HG03025 (cell line): ENCODE results near the gene LBH.

Source experiments
- ATAC-seq: cut with Tn5 transposase; IDR thresholded peaks from one replicate; pipeline ENCODE4 v1.9.1; 2021; ENCODE audit warnings: mild to moderate bottlenecking, moderate library complexity; ENCODE audit not compliant: unreplicated experiment, low FRiP score

The LBH gene

DNA sequence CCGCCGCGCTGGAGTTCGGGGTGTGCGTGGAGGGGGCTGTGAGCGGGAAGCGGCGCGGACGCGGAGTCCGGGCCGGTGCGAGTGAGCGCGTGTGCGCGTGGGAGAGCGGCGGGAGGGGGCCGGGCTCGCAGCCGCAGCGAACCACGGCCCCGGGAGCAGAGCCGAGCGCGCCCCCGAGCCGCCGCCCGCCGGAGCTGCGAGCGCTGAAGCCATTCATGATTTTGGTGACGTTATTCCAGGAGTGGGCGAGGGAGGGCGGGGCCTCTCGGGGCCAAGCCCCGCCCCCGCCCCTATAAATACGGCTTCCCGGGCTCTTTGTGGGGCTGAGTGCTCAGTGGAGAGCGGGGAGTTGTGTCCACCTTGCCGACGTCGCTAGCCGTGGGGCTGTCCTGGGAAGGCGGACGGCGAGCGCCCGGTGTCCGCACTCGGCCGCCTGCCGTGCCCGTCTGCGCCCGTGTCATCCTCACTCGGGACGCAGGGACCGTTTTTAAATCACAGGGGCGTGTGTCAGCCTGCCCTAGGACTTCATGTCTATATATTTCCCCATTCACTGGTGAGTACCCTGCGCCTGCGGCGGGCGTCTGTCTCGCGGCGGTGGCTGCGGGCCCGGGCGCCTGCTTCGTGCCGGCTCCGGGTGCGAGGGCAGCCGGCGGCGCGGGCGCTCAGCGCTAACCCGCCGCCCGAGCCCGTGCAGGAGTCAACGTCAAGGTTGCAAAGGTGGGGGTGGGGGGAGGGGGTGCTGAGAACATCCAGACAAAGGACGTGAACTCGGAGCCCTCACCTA is at the start of gene LBH:
TSS of gene LBH (plus strand) at position 323 of the 784 bp plus-strand sequence. CDS start at position 528, 205 bp downstream.
- no peak for ATAC-seq

GRCh38 chr2:30184035-30184434 is 47.3 kb upstream of the LBH start:
- ATAC-seq = no peak

GRCh38 chr2:30185178-30185577 is 46.2 kb upstream of the LBH start:
- ATAC-seq = no peak

DNA sequence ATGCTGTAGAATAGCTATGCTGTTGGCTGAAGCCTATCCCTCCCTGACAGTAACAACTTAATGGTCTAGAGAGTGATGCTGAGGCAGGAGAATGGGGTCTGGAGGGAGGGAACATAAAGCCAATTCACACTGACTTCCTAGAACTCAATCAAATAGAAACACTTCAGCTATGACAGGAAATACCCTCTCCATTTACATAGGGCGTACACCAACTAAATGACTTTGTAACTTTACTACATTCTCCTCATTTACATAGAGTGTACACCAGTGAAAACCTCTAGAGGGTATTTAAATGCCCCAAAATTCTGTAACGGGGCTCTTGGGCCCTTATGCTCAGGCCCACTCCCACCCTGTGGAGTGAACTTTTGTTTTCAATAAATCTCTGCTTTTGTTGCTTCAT is 43.0 kb upstream of the LBH start:
- ATAC-seq = no peak

DNA sequence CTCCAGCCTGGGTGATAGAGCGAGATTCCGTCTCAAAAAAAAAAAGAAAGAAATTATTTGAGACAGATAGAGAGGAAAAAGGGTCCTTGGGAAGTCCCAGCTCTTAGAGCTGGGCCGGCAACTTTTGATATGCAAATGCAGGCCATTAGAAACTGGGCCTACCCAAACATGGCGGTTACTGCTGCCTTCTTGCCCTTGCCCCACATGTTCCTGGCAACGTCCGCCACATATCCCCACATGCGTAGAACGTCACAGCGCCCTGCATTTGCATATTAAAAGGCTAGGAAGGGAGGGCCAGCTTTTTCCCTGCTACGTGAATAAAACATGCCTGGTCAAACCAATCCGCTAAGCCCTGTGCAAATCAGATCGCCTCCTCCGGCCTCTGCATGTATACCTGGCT is 40.7 kb upstream of the LBH start:
- ATAC-seq = no peak

- no peak for ATAC-seq
Observed at GRCh38 chr2:30191107-30191506, 40.2 kb upstream of the LBH start.

DNA sequence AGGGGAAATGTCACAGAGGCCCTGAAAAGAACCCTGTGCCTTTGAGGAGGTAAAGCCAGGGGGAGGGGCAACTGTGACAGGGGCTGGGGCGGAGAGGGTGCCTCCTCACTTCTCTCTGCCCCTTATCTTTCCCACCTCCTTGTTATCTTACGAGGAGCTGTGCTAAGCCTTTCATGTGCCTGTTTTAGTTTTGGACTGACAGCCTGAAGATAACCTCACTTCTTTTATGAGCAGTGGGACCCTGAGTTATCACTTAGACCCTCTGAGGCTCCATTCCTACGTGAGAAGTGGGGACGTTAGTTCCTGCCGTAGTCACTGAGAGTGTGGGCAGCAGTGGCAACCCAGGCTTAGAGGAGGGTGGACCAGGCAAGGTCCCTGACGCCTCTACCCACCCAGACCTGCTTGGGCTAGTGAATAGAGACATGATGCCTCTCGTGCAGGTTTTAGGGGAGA is 39.5 kb upstream of the LBH start:
- ATAC-seq = no peak

- no peak for ATAC-seq
Observed at GRCh38 chr2:30192314-30192713, 39.0 kb upstream of the LBH start.

DNA sequence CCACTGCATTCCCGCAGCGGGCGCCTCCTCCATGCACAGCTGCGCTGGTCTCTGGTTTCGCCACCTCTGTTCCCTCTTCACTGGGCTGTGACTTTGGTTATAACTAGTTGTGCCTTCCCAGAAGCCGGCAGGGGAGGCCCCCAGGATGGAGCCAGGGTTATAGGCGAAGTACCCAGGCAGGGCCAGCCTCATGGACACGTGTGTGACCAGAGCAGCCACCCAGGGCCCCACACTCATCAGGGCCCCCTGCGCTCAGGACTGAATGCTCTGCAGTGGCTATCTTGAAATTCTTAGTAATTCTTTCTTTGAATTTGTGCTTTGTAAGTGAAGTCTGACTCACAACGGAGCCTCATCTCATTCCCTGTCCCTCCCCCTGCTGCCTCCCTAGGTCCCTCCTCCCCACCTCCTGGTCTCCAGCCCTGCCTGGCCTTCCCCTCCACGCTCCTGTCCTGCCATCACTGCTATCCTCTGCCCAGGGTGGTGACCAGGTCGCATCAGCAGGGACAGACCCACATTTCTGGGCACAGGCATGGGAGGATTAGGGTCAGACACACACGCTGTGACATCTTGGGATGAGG is 38.1 kb upstream of the LBH start:
- no peak for ATAC-seq

GRCh38 chr2:30194421-30194820 is 36.9 kb upstream of the LBH start:
- ATAC-seq = no peak

DNA sequence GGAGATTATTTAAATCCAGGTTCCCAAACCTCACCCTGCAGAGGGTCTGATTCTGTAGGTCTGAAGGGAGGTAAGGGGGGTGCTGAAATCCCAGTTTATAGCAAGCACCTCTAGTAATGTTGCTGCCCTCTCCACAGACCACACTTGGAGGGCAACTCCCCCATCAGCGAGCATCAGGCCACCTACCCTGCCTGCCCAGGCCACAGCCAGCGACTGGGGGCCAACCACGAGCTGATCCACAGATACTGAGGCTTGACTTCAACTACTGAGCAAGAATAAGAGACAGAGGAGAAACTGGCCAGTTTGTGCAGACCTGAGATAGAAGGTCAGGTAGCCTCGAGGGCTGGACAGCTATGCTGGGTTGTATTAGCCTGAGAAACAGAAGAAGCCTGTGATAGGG is 36.3 kb upstream of the LBH start:
- no peak for ATAC-seq

DNA sequence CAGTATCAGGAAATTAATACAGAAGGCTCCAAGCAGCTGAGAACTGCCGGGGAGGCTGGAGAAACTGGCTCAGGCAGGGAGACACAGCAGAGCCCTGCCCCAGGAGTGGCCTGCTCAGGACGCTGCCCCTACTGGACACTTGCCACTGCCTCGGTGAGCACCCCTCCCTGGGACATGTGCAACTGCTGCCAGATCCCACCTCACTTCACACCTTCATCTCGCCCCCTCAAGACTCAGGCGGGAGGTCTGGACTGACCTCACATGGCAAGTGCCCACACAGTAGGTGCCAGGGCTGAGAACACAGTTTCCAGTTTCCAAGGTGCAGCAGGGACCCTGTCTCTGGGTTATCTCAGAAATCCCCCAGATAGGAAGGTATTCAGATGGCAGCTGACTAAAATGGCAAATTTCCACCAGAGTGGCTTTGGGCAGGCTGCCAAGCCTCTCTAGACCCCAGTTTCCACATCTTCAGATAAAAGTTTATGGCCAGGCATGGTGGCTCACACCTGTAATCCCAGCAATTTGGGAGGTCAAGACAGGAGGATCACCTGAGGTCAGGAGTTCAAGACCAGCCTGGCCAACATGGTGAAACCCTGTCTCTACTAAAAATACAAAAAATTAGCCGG is 33.7 kb upstream of the LBH start:
- ATAC-seq = no peak

GRCh38 chr2:30201990-30202389 is 29.3 kb upstream of the LBH start:
- ATAC-seq = no peak

DNA sequence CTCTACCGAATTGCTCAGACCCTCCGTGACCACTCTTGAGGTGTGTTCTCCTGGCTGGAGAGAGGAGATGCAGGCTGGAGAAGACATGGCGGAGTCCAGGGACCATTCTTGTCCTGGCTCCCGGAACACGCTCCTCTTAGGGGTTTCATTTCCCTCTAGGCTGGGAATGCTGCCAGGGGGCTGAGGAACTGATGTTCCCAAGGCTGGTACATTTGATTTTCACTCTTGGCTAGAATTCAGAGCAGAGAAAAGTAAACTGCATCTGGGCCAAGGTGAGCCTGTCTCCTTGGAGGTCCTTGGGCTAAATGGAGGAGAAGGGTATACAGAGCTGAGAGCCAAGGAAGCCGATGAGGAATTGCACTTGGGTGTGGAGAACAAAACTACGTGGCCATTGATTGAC is 28.2 kb upstream of the LBH start:
- ATAC-seq = no peak

- ATAC-seq = no peak
Observed at GRCh38 chr2:30204281-30204680, 27.1 kb upstream of the LBH start.

GRCh38 chr2:30205456-30205855 is 25.9 kb upstream of the LBH start:
- no peak for ATAC-seq

GRCh38 chr2:30206461-30207430 is 24.6 kb upstream of the LBH start:
- no peak for ATAC-seq

GRCh38 chr2:30208453-30208852 is 22.9 kb upstream of the LBH start:
- ATAC-seq = no peak

DNA sequence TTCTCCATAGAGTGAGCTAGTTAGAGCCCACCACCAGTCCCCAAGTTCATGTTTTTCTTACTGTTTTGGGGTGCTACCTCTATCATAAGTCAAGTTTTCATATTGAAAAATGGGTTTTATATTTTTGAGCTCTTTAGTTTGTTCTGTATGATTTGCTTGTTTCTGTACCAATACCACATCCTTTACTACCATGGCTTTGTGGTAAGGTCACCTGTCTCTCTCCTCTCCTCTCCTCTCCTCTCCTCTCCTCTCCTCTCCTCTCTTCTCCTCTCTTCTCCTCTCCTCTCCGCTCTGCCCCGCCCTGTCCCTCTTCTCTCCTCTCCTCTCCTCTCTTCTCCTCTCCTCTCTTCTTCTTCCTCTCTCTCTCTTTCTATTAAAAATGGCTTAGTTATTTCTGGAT is 22.1 kb upstream of the LBH start:
- ATAC-seq = no peak

DNA sequence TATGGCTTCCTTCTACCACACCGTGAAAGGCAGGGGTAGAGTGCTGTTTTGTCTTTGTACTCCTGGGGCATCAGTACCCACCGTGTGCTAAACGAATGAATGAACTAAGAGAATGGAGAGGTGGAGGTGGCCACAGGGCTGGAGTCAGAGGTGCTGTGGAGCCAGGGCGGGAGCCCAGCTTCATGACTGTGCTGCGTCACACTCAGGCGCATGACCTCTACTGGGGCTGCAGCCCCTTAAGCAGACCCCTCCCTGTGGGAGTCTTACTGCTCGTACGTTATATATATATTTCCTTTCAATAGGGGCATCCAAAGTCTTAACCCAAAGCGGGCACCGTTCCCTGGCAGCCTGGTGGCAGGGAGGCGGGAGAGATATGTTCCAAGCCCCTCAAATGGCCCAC is 18.0 kb upstream of the LBH start:
- no peak for ATAC-seq
